Left ventricle myocardium inferior (tissue), 1 donor: ENCODE results near the gene ARPP21. TPM values are rescaled to one million over a fixed set of nuclear protein-coding genes. Genes with fewer than 3 reads are reported as not detected.

Experiments used
- DNase-seq: peaks from one replicate; pipeline ENCODE4 v3.0.0-alpha.2; 2020
- H3K27ac ChIP-seq: fragments of 200-600 bp; replicated peaks from 2 replicates; pipeline ENCODE4 v1.8.0; 2021
- H3K27me3 ChIP-seq: fragments of 200-600 bp; 2 replicates; pipeline ENCODE4 v1.8.0; 2021; ENCODE audit warnings: low read depth
- H3K36me3 ChIP-seq: fragments of 200-600 bp; 2 replicates; pipeline ENCODE4 v1.8.0; 2021
- H3K4me1 ChIP-seq: fragments of 200-600 bp; 2 replicates; pipeline ENCODE4 v1.8.0; 2021
- H3K4me3 ChIP-seq: fragments of 200-600 bp; 2 replicates; pipeline ENCODE4 v1.8.0; 2021; ENCODE audit warnings: mild to moderate bottlenecking, moderate library complexity
- H3K9me3 ChIP-seq: fragments of 200-600 bp; replicated peaks from 2 replicates; pipeline ENCODE4 v1.8.0; 2021
- CTCF ChIP-seq: fragments of 200-600 bp; IDR thresholded peaks from 2 replicates; pipeline ENCODE4 v1.8.0; 2021; ENCODE audit warnings: antibody characterized with exemption, mild to moderate bottlenecking, borderline replicate concordance
- intact Hi-C: fragments of 100-400 bp; cut with micrococcal nuclease; formaldehyde crosslinking; loops from one replicate; pipeline ENCODE4 v1.11.0; 2022
- total RNA-seq: library from RNA; stranded (reverse); fragmentation: NEBNext Ultra II Directional; extraction: Animal tissue kit (Norgen Biotek cat#: 25700); gene quantifications from one replicate; pipeline ENCODE4 v1.2.1, GENCODE V29; 2021
- donor health status: DM: no; HTN: yes; CAD: no; lungs with severe emphysema.

The ARPP21 gene
- total RNA-seq, 1 donor from 2014 or later, result not detected

DNA sequence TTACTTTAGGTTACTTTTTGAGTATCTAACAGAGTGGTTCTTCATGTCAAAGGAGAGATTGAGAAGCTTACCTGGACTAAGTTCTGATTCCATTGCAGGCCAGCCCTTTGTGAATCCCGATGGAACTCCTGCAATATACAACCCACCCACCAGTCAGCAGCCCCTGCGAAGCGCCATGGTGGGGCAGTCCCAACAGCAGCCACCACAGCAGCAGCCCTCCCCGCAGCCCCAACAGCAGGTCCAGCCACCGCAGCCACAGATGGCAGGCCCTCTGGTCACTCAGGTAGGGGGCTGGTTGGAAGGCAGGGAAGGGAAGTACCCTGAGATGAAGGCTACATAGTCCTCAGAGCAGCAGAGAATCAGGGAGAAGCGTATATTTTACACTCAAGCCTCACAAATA lies 97.8 kb downstream of the ARPP21 start:
- DNase-seq, result no peak
- H3K4me3 ChIP-seq, result no peak overlapping the region
- no peaks in the 10 kb centered on the region for H3K36me3 ChIP-seq
- H3K27me3 ChIP-seq, result peaks cover 18% of the 10 kb centered on the region
- no peak overlapping the region for H3K27ac ChIP-seq
- TF ChIP-seq CTCF, result no peak
- H3K9me3 ChIP-seq, result no peaks in the 10 kb centered on the region
- no peaks in the 10 kb centered on the region for H3K4me1 ChIP-seq
- intact Hi-C loops, result no loop called here

- H3K36me3 ChIP-seq, result no peaks in the 10 kb centered on the region
These were observed 98.2 kb downstream of the ARPP21 start for GRCh38 chr3:35737527-35737926.

GRCh38 chr3:35737934-35738706 lies 98.8 kb downstream of the ARPP21 start:
- DNase-seq, result no peak
- no peak overlapping the region for H3K27ac ChIP-seq
- no peaks in the 10 kb centered on the region for H3K36me3 ChIP-seq
- intact Hi-C loops, result no loop called here
- H3K27me3 ChIP-seq, result peaks cover 19% of the 10 kb centered on the region
- TF ChIP-seq CTCF, result no peak
- no peaks in the 10 kb centered on the region for H3K9me3 ChIP-seq
- H3K4me1 ChIP-seq, result no peaks in the 10 kb centered on the region
- no peak overlapping the region for H3K4me3 ChIP-seq

More at GRCh38 chr3:35737527-35737926, 98.2 kb downstream of the ARPP21 start:
- DNase-seq, result no peak
- Histone ChIP-seq H3K27ac (no peak overlapping the region), H3K9me3 (no peaks in the 10 kb centered on the region), H3K27me3 (peaks cover 18% of the 10 kb centered on the region), H3K4me3 (no peak overlapping the region), H3K4me1 (no peaks in the 10 kb centered on the region)
- TF ChIP-seq CTCF, result no peak
- intact Hi-C loops, result no loop called here

DNA sequence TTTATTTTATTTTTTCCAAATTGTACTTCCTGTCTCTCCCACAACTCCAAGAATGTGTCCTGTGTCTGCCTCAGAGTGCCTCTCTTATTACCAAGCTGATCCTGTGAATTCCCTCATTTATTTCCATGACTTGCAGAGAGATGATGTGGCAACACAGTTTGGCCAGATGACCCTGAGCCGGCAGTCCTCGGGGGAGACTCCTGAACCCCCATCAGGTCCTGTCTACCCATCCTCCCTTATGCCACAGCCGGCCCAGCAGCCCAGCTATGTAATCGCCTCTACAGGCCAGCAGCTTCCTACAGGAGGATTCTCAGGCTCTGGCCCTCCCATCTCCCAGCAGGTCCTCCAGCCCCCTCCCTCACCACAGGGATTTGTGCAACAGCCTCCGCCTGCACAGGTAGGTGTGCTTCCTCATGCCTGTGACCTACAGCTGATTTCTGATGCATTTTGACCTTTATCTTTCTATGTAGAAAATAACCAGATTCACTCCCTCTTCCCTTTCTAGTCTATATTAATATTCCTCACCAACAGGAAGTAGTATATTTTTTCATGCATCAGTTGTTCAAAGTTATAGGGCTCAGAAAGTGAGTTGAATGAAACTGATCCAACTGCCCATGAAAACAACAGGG lies 100.0 kb downstream of the ARPP21 start:
- no peaks in the 10 kb centered on the region for H3K4me1 ChIP-seq
- H3K4me3 ChIP-seq, result no peak overlapping the region
- intact Hi-C loops, result no loop called here
- no peak overlapping the region for H3K27ac ChIP-seq
- H3K27me3 ChIP-seq, result peaks cover 31% of the 10 kb centered on the region
- TF ChIP-seq CTCF, result no peak
- H3K36me3 ChIP-seq, result no peaks in the 10 kb centered on the region
- H3K9me3 ChIP-seq, result no peaks in the 10 kb centered on the region
- DNase-seq, result no peak

DNA sequence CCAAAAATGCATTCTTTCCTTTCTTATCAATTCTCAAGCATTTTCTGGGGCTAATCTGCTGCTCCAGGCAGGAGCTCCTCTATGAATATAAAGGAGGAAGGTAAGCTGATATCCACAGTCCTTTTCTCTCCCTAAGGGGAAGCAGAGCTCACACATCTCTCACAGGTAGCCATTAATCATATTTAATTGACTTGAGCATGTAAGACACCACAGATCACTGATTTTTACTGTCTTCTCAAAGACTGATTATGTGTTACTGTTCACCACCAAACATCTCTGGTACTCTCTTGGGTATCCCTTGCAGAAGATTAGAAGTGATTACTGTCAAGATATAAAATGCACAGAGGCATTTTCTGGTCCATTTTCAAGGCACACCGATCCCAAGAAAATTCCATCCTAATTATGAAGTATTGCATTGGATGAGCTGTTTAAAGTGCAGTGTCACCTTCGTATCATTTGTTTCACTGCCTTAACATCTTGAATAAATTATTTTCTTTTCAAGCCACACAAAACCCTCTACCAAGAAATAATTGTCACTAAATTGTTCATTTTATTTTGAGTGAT lies 100.7 kb downstream of the ARPP21 start:
- intact Hi-C loops, result no loop called here
- Histone ChIP-seq H3K27me3 (peaks cover 35% of the 10 kb centered on the region), H3K4me3 (no peak overlapping the region), H3K4me1 (peaks cover 3% of the 10 kb centered on the region), H3K27ac (no peak overlapping the region), H3K36me3 (no peaks in the 10 kb centered on the region), H3K9me3 (no peaks in the 10 kb centered on the region)
- DNase-seq, result no peak
- TF ChIP-seq CTCF, result no peak
